HG02970 (cell line): Measurements from ENCODE around the gene VWA2.

ENCODE experiments used
- ATAC-seq: cut with Tn5 transposase; IDR thresholded peaks from one replicate; pipeline ENCODE4 v1.9.1; 2021; ENCODE audit warnings: mild to moderate bottlenecking, moderate library complexity, moderate number of reproducible peaks; ENCODE audit not compliant: unreplicated experiment, low FRiP score

Gene VWA2

GRCh38 chr10:114239117-114239993, at the start of gene VWA2:
VWA2 (plus strand) TSS chr10:114239254; CDS start chr10:114248714, 9,460 bp downstream.
- no peak for ATAC-seq

- no peak for ATAC-seq
Observed at GRCh38 chr10:114189700-114190099, 49.4 kb upstream of the VWA2 start.

GRCh38 chr10:114195079-114195478, 44.0 kb upstream of the VWA2 start:
- no peak for ATAC-seq

- ATAC-seq = no peak
Observed at GRCh38 chr10:114199239-114199638, 39.8 kb upstream of the VWA2 start.

- no peak for ATAC-seq
Observed at GRCh38 chr10:114202812-114203211, 36.2 kb upstream of the VWA2 start.

GRCh38 chr10:114206902-114207301, 32.2 kb upstream of the VWA2 start:
- no peak for ATAC-seq

- ATAC-seq = no peak
Observed at GRCh38 chr10:114207349-114207748, 31.7 kb upstream of the VWA2 start.

GRCh38 chr10:114208351-114208750, 30.7 kb upstream of the VWA2 start:
- no peak for ATAC-seq

GRCh38 chr10:114212153-114212552, 26.9 kb upstream of the VWA2 start:
- ATAC-seq = no peak

GRCh38 chr10:114215033-114215432, 24.0 kb upstream of the VWA2 start:
- no peak for ATAC-seq

- no peak for ATAC-seq
Observed at GRCh38 chr10:114220281-114220680, 18.8 kb upstream of the VWA2 start.

GRCh38 chr10:114221235-114221634, 17.8 kb upstream of the VWA2 start:
- no peak for ATAC-seq

- no peak for ATAC-seq
Observed at GRCh38 chr10:114223066-114223465, 16.0 kb upstream of the VWA2 start.

GRCh38 chr10:114228156-114228555, 10.9 kb upstream of the VWA2 start:
- no peak for ATAC-seq

- no peak for ATAC-seq
Observed at GRCh38 chr10:114232561-114233176, 6.4 kb upstream of the VWA2 start.

GRCh38 chr10:114233482-114233881, 5.6 kb upstream of the VWA2 start:
- ATAC-seq = no peak

GRCh38 chr10:114234132-114234531, 4.9 kb upstream of the VWA2 start:
- ATAC-seq = no peak

- no peak for ATAC-seq
Observed at GRCh38 chr10:114239994-114240345, 916 bp downstream of the VWA2 start.

- ATAC-seq = no peak
Observed at GRCh38 chr10:114242235-114242634, 3.2 kb downstream of the VWA2 start.

GRCh38 chr10:114243661-114244060, 4.6 kb downstream of the VWA2 start:
- no peak for ATAC-seq

GRCh38 chr10:114244126-114244525, 5.1 kb downstream of the VWA2 start:
- no peak for ATAC-seq
